Measurements from ENCODE around the gene IL24. TPM values are rescaled to one million over a fixed set of nuclear protein-coding genes. Genes with fewer than 3 reads are reported as not detected.

Gene IL24
- total RNA-seq, 3 donors from 2014 or later (not counting 1 experiment from before 2014, with no cell fraction given): not detected

DNA sequence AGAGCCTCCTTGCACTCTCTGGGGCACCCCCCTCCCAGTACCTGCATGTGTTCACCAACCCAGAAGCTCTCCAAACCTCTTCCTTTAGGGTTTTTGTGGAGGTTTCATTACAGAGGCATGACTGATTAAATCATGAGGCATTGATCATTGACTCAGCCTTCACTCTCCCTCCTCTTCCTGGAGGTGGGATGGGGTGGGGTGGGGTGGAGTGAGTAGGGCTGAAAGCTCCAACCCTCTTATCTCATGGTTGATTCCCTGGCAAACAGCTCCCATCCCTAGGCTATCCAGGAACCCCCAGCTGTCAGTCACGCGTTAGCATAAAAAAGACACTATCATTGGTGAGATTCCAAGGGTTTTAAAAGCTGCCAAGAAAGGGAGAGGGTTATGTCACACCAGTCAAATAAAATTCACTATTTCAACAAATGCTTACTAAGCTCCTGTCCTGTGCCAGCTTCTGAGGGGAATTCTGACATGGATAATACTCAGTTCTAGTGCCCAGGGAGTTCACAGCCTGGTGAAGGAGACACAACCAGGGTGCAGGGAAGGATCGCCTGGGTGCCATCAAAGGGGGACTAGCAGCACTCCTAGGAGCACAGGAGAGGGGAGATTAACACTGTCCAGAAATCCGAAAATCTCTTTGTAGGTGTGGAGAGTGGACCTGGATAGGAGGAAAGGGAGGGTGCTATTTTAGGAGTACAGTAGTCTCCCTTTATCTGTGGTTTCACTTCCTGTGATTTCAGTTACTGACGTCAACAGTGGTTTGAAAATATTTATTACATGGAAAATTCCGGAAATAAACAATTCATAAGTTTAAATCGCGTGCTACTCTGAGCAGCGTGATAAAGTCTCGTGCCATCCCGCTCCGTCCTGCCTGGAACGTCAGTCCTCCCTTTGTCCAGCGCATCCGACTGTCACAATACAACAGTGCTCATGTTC is 6.8 kb upstream of the IL24 start:
- H3K4me3 Mint-ChIP-seq: no peak overlapping the region
- H3K4me3 ChIP-seq (ENCODE audit: low read length): no peak overlapping the region
- WGBS (ENCODE audit: insufficient coverage): 59% methylated on average over 13 of the region's 15 CpGs
- TF ChIP-seq, protein P1, sequence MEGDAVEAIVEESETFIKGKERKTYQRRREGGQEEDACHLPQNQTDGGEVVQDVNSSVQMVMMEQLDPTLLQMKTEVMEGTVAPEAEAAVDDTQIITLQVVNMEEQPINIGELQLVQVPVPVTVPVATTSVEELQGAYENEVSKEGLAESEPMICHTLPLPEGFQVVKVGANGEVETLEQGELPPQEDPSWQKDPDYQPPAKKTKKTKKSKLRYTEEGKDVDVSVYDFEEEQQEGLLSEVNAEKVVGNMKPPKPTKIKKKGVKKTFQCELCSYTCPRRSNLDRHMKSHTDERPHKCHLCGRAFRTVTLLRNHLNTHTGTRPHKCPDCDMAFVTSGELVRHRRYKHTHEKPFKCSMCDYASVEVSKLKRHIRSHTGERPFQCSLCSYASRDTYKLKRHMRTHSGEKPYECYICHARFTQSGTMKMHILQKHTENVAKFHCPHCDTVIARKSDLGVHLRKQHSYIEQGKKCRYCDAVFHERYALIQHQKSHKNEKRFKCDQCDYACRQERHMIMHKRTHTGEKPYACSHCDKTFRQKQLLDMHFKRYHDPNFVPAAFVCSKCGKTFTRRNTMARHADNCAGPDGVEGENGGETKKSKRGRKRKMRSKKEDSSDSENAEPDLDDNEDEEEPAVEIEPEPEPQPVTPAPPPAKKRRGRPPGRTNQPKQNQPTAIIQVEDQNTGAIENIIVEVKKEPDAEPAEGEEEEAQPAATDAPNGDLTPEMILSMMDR (IDR thresholded peaks at IDR 0.05): no peak
- H3K27ac Mint-ChIP-seq: no peak overlapping the region
- H3K27me3 ChIP-seq (ENCODE audit: control insufficient read depth, insufficient read depth, low read length): no peaks in the 10 kb centered on the region
- H3K36me3 Mint-ChIP-seq: no peaks in the 10 kb centered on the region
- no peaks in the 10 kb centered on the region for H3K36me3 ChIP-seq (ENCODE audit: control insufficient read depth, insufficient read depth, low read length)
- DNase-seq (peak in 1 of 2 donors; percentile 45), ATAC-seq (peak; percentile 24 to 52 (median 40))
- H3K9me3 Mint-ChIP-seq: no peaks in the 10 kb centered on the region
- H3K4me1 Mint-ChIP-seq: peaks cover 12 to 13% of the 10 kb centered on the region in 2 donors
- H3K9me3 ChIP-seq (ENCODE audit: control insufficient read depth, insufficient read depth, low read length): no peaks in the 10 kb centered on the region
- peaks cover 6 to 8% of the 10 kb centered on the region in 2 donors for H3K27me3 Mint-ChIP-seq (ENCODE audit: low read depth in 2 of 2)
- peaks cover 5% of the 10 kb centered on the region for H3K4me1 ChIP-seq (ENCODE audit: control insufficient read depth, insufficient read depth, low read length)
- H3K27ac ChIP-seq (ENCODE audit: low read length): no peak overlapping the region
- intact Hi-C loops (cut with micrococcal nuclease): no loop called here

DNA sequence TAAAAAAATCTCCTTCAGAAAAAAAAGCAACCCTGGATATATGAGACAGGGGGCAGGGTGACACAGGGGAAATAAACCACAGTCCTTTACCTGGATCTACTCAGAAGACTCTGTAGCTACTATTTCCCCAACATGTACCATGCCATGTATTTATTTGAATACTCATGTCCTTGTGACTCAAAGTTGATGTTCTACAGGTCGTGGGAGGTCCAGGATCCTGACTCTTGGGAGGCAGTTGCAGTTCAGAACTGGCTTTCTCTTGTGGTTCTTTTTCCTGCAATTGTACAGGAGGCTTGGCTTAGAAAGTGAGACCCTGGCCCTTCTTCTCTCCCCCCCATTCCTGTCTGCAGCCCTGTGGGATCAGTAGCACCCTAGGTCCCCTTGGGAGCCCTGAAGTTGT is 5.8 kb upstream of the IL24 start:
- H3K27ac Mint-ChIP-seq: no peak overlapping the region

DNA sequence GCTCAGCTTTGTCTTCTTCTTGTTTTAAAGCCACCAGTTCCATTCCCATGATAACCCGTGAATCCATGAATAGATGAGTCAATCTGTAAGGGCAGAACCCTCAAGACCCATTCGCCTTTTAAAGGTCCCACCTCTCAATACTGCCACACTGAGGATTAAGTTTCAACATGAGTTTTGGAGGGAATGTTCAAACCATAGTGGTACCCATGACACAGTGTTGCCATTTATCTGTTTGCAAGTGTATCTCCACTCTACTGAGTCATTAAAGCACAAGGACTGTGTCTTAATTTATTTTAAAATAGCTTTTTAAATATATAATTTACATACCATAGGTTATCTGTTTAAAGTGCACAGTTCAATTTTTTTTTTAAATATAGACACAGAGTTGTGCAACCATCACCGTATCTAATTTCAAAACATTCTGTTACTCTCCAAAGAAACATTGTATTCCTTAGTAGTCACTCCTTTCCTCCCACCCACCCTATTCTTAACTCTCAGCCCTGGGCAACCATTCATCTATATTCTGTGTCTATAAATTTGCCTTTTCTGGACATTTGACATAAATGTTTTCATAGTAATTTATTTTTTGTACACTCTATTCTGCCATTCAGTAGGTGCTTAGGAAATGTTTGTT is 4.8 kb upstream of the IL24 start:
- Histone ChIP-seq H3K9me3 (ENCODE audit: control insufficient read depth, insufficient read depth, low read length) (no peaks in the 10 kb centered on the region), H3K36me3 (ENCODE audit: control insufficient read depth, insufficient read depth, low read length) (no peaks in the 10 kb centered on the region), H3K27me3 (ENCODE audit: control insufficient read depth, insufficient read depth, low read length) (no peaks in the 10 kb centered on the region), H3K4me1 (ENCODE audit: control insufficient read depth, insufficient read depth, low read length) (peaks cover 5% of the 10 kb centered on the region), H3K4me3 (ENCODE audit: low read length) (no peak overlapping the region), H3K27ac (ENCODE audit: low read length) (no peak overlapping the region)
- ATAC-seq (no peak), DNase-seq (no peak)
- TF ChIP-seq, protein P1 (IDR thresholded peaks at IDR 0.05): no peak
- H3K4me3 Mint-ChIP-seq: no peak overlapping the region
- intact Hi-C loops (cut with micrococcal nuclease): no loop called here
- H3K4me1 Mint-ChIP-seq: peaks cover 12 to 13% of the 10 kb centered on the region in 2 donors
- H3K36me3 Mint-ChIP-seq: no peaks in the 10 kb centered on the region
- no peaks in the 10 kb centered on the region for H3K9me3 Mint-ChIP-seq
- 91% methylated on average over 2 of the region's 3 CpGs for WGBS (ENCODE audit: insufficient coverage)
- no peak overlapping the region for H3K27ac Mint-ChIP-seq
- peaks cover 0 to 3% of the 10 kb centered on the region in 2 donors for H3K27me3 Mint-ChIP-seq (ENCODE audit: low read depth in 2 of 2)

More for the DNA sequence above, 5.8 kb upstream of the IL24 start:
- no peak for DNase-seq
- 65% methylated on average over 1 of the region's 1 CpG for WGBS (ENCODE audit: insufficient coverage)
- Histone ChIP-seq H3K27me3 (ENCODE audit: control insufficient read depth, insufficient read depth, low read length) (no peaks in the 10 kb centered on the region), H3K4me1 (ENCODE audit: control insufficient read depth, insufficient read depth, low read length) (peaks cover 5% of the 10 kb centered on the region), H3K36me3 (ENCODE audit: control insufficient read depth, insufficient read depth, low read length) (no peaks in the 10 kb centered on the region), H3K9me3 (ENCODE audit: control insufficient read depth, insufficient read depth, low read length) (no peaks in the 10 kb centered on the region), H3K27ac (ENCODE audit: low read length) (no peak overlapping the region), H3K4me3 (ENCODE audit: low read length) (no peak overlapping the region)
- Mint-ChIP-seq H3K27me3 (ENCODE audit: low read depth in 2 of 2) (peaks cover 0 to 3% of the 10 kb centered on the region in 2 donors), H3K4me3 (no peak overlapping the region), H3K36me3 (no peaks in the 10 kb centered on the region), H3K4me1 (peaks cover 12 to 13% of the 10 kb centered on the region in 2 donors), H3K9me3 (no peaks in the 10 kb centered on the region)
- intact Hi-C loops (cut with micrococcal nuclease): no loop called here
- ATAC-seq: no peak
- TF ChIP-seq, protein P1 (IDR thresholded peaks at IDR 0.05): no peak

All from natural killer cell (primary cell).